GM21390 (cell line): ENCODE measurements around the gene HDLBP.
"Not testable (repeated sequence)": the region's sequence is repeated elsewhere in the genome, so short reads cannot be mapped to it uniquely, and the experiment has no call there.

Experiments used
- ATAC-seq: cut with Tn5 transposase; IDR thresholded peaks from one replicate; pipeline ENCODE4 v1.9.1; 2021; ENCODE audit not compliant: unreplicated experiment

Gene HDLBP

GRCh38 chr2:241197246-241197645, 118.2 kb downstream of the HDLBP start:
- not testable (repeated sequence) for ATAC-seq

- no peak for ATAC-seq
Observed at GRCh38 chr2:241195506-241196130, 119.9 kb downstream of the HDLBP start.

- no peak for ATAC-seq
Observed at GRCh38 chr2:241194811-241195210, 120.7 kb downstream of the HDLBP start.

- ATAC-seq: no peak
Observed at GRCh38 chr2:241193271-241193670, 122.2 kb downstream of the HDLBP start.

- ATAC-seq: no peak
Observed at GRCh38 chr2:241191081-241191480, 124.4 kb downstream of the HDLBP start.

- ATAC-seq: no peak
Observed at GRCh38 chr2:241190291-241190981, 125.0 kb downstream of the HDLBP start.

- ATAC-seq: no peak
Observed at GRCh38 chr2:241189856-241190201, 125.6 kb downstream of the HDLBP start.

- ATAC-seq: no peak
Observed at GRCh38 chr2:241189093-241189855, 126.2 kb downstream of the HDLBP start.

GRCh38 chr2:241188361-241189092, 126.9 kb downstream of the HDLBP start, which contains the start of gene ANO7:
Gene ANO7 (plus strand): TSS chr2:241188677. CDS start chr2:241190064, 1,387 bp downstream.
- no peak for ATAC-seq

- ATAC-seq: no peak
Observed at GRCh38 chr2:241187918-241188234, 127.6 kb downstream of the HDLBP start.

- ATAC-seq: no peak
Observed at GRCh38 chr2:241187101-241187917, 128.2 kb downstream of the HDLBP start.

- no peak for ATAC-seq
Observed at GRCh38 chr2:241185961-241186360, 129.5 kb downstream of the HDLBP start.

GRCh38 chr2:241184901-241185300, 130.6 kb downstream of the HDLBP start:
- no peak for ATAC-seq

- no peak for ATAC-seq
Observed at GRCh38 chr2:241183221-241183620, 132.3 kb downstream of the HDLBP start.

GRCh38 chr2:241182531-241183133, 132.8 kb downstream of the HDLBP start:
- no peak for ATAC-seq

- ATAC-seq: no peak
Observed at GRCh38 chr2:241182126-241182525, 133.3 kb downstream of the HDLBP start.

- no peak for ATAC-seq
Observed at GRCh38 chr2:241180495-241180894, 135.0 kb downstream of the HDLBP start.

GRCh38 chr2:241179899-241180298, 135.6 kb downstream of the HDLBP start:
- no peak for ATAC-seq

GRCh38 chr2:241178961-241179360, 136.5 kb downstream of the HDLBP start:
- ATAC-seq: no peak
